GM04503 (cell line): Measurements from ENCODE around the gene PI4KA.

Source experiments
- DNase-seq: peaks from one replicate; pipeline ENCODE4 v3.0.0-alpha.2; 2012; ENCODE audit warnings: low read depth

Gene PI4KA

DNA sequence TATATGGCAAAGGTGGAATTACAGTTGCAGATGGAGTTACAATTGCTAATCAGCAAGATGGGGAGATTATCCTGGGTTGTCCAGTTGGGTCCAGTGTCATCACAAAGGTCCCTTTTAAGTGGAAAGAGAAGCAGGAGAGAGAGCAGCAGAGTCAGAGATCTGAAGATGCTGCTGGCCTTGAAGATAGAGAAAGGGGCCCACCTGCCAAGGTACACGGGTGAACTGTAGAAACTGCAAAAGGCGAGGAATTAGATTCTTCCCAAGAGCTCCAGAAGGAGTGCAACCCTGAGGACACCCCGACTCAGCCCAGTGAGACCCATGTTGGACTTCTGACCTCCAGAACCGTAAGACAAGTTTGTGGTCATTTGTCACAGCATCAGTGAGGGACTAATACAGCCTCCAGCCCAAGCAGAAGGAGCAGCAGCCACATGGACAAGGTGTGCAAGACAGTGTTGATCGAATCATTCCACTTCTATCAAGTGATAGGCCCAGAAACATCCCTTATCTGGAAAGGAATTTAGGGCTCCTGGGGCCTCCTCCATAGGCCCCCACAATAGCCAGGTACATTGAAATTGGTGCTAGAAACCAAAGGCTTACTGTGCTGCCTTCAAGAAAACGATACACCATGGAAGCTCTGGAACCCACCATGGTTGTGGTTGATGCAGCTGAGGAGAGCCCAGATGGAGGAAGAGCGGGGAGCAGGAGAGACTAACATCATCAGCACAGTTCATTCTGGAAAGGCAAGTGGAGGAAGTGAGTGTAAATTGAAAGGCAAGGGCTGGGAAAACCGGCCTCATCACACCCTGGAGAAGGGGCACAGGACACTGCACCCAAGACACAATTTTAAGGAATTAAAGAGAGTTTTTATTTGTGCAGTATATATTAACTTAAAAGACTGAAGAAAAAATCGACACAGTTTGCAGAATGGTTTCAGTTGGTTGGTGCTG lies 23.5 kb upstream of the PI4KA start:
- no peak for DNase-seq

DNA sequence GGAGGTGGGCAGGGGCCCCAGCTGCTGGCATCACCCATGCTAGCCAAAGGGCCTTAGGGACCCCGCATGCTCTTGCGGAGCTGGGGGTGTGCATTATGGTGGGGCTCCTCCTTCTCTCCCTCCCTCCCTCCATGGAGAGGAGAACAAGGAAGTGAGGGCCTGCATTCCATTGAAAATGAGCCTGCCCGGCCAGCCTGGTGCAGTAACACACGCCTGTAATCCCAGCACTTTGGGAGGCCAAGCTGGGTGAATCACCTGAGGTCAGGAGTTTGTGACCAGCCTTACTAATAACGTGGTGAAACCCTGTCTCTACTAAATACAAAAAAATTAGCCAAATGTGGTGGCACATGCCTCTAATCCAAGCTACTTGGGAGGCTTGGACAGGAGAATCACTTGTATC lies 22.6 kb upstream of the PI4KA start:
- DNase-seq = no peak

- DNase-seq = no peak
These were observed 19.1 kb upstream of the PI4KA start for GRCh38 chr22:20877715-20878114.

DNA sequence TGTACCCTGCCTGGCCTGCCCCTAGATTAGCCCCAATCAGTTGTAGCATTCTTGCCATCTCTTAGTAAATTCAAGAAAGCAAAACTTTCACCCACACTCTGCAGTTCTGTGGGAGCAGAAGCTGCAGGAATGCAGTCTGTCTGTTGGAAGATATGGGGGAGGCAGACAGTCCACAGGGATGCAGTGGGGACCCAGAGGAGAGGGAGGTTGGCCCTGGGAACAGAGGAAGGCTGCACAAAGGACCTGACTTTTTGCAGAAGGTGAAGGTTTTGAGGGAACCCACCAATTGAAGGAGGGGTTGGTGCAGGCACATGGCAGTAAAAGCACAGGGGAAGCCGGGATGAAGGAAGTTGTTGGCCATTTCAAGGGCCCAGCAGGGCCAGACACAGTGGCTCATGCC lies 16.7 kb upstream of the PI4KA start:
- DNase-seq = no peak

- no peak for DNase-seq
These were observed 14.6 kb upstream of the PI4KA start for GRCh38 chr22:20873214-20873613.

GRCh38 chr22:20869234-20869633 lies 10.6 kb upstream of the PI4KA start:
- DNase-seq = no peak

DNA sequence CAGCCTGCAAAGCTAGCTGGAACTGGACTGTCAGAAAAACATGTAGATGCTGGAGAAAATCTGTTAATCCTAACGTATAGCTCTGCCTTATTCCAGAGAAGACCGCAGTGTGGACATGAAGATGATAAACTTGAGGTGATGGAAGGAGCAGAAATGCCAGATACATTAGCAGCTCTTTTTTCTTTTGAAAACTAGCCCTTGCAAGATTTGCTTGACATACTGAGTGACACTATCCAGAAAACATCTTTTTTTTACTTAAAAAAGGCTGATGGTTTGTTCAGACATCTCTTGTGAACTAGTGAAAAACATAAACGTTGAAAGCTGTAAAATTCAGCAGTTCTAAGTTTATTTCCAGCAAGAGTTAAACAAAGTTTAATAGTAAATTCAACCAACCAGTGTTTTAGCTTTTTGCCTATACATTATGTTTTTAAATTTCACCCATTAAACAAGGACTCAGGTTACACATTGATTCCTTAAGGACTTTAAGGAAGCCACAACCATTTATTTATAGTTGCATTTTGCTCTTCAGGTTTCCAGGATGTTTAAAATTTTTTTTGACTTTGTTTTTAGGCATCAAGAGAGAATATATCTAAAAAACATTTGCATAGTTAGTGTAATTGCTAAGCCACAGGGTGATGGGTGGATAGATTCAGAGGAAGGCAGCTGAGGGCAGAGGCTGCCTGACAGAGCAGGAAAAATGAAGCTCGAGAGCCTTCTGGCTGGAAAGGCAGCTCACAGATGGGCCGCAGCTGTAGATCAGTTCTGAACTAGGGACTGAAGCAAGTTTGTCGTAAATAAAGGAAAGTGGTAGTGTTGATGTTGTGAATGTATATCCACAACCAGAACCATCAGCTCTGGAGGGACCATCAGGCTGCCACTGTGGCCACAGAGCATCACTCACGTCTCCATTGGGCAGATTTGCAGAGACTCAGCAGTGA lies 9.7 kb upstream of the PI4KA start:
- DNase-seq = no peak

- DNase-seq = no peak
These were observed 8.8 kb upstream of the PI4KA start for GRCh38 chr22:20867179-20868024.

DNA sequence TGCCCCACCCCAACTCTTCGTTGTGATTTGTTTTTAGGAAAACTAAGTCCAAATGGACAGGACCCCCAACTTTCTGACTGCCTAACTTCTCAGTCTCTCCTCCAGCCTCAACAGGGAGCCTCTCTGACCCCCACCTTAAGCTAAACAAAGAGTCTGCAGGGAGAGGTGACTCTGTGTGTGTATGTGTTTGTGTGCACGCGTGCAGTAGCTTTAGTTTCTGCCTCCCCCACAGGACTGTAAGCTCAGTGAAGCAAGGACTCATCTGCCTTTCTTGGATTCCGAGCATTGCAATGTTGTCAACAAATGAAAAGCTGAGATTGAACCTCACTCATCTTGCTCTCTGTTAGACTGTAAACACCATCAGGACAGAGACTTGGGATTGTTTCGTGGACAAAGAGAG lies 8.1 kb upstream of the PI4KA start:
- DNase-seq = no peak

DNA sequence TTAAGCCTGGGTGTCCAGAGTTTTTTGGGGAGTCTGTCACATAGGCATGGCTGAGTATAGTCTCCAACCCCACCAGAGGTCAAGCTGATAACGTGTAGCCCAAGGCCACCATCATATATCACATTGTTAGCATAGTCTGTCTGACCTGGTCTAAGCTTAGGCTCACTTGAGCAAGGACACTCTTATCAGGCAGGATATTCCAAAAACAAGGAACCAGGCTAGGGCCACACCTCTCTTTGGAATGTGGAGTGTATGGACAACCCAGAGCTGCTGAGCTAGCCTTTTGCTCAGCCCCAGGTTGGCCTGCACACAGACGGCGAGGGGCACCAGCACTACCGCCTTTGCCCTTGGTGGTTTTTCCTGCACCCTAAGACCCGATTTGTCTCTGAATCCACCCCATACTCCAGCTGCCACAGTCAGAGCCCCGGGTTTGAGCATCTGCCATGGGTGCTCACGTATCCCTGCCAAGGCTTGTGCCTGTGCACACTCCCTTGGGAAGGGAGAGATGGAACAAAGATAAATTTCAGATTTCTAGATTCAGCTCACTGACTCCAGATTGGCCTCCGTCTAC lies 7.3 kb upstream of the PI4KA start:
- DNase-seq = no peak

GRCh38 chr22:20865331-20865730 lies 6.7 kb upstream of the PI4KA start:
- no peak for DNase-seq

- no peak for DNase-seq
These were observed 5.7 kb upstream of the PI4KA start for GRCh38 chr22:20864186-20864908.

- no peak for DNase-seq
These were observed 4.8 kb upstream of the PI4KA start for GRCh38 chr22:20863366-20863765.

GRCh38 chr22:20862540-20862939 lies 3.9 kb upstream of the PI4KA start:
- no peak for DNase-seq

GRCh38 chr22:20859615-20860014 lies 1.0 kb upstream of the PI4KA start:
- DNase-seq = no peak

- no peak for DNase-seq
These were observed 585 bp downstream of the PI4KA start for GRCh38 chr22:20857838-20858614.

GRCh38 chr22:20857247-20857643 lies 1.4 kb downstream of the PI4KA start:
- DNase-seq = no peak

- no peak for DNase-seq
These were observed 5.4 kb downstream of the PI4KA start for GRCh38 chr22:20853236-20853660.

DNA sequence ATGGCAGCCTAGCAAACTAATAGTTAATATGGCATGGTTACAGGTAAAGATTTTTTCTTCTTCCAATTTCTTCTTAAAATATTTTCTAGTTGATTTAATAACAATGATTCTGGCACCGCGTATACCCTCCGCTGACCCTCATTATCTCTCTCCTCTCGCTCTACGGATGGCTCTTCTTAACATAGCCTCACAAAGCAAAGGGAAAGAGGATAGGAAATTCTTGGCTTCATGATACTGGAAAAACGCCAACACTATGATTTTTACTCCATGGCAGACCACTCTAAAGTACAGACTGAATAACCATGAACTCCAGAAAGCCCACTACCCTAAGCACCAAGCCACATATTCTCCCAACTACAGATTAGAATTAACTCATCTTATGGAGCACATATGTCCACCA lies 6.1 kb downstream of the PI4KA start:
- no peak for DNase-seq

DNA sequence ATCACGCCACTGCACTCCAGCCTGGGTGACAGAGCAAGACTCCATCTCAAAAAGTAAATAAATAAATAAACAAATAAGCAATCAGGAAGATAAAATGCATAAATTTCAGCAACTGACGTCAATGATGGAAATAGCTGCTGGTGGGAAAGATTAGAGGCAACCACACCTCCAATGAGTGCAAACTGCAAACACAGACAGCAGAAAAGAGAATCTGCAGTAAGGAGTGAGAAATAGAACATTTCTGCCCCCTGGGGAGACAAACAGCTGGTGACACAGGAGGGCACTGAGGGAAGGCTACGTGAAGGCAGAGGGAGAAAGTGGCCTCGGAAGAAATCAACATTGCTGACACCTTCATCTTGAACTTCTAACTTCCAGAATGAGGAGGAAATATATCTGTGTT lies 6.5 kb downstream of the PI4KA start:
- DNase-seq = no peak
